Measurements from ENCODE around the gene ACAP2.

The ACAP2 gene

GRCh38 chr3:195462308-195462610, 19.4 kb upstream of the ACAP2 start:
- no peak for TF ChIP-seq CTCF (IDR thresholded peaks at IDR 0.05)
- H3K4me3 ChIP-seq, result no peak overlapping the region
- DNase-seq (ENCODE audit: low spot score), result no peak
- H3K27ac ChIP-seq, result no peak overlapping the region

DNA sequence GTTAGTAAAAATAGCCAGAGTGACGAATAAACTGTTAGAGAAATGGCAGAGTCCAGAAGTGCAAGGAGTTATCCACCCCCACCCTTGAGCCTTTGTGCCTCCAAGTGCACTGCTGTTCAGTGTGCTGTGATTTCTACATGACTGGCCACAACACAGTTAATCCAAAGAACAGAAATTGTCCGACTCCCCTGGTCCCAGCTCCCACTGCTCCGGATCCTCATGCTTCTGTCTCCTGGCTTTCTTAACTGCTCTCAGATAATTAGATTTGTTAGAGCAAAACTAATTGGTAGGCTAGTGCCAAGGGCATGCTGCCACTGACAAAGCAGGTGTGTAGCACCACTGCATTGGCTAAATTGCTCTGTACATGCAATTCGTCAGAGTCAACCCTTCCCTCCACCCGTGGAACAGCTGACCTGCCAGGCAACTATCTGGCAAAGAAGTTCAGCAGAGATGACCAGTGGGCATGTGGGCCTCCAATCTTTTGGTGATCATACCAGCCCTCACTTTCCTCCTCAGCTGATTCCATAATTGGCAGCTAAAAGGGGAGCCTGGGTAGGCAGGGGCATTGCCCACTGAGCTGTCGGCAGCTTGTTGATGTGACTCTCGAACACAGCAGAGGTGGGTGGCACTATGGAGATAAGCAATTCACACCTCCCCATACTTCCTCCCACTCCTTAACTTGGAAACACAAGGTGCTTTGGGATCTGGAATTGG, 18.9 kb upstream of the ACAP2 start:
- no peak overlapping the region for H3K4me3 ChIP-seq

GRCh38 chr3:195460091-195460713, 17.4 kb upstream of the ACAP2 start:
- Histone ChIP-seq H3K27ac (no peak overlapping the region), H3K4me3 (no peak overlapping the region)
- DNase-seq (ENCODE audit: low spot score), result no peak
- no peak for TF ChIP-seq CTCF (IDR thresholded peaks at IDR 0.05)

More for the DNA sequence above, 18.9 kb upstream of the ACAP2 start:
- H3K27ac ChIP-seq, result no peak overlapping the region
- no peak for DNase-seq (ENCODE audit: low spot score)
- TF ChIP-seq CTCF (IDR thresholded peaks at IDR 0.05), result no peak

DNA sequence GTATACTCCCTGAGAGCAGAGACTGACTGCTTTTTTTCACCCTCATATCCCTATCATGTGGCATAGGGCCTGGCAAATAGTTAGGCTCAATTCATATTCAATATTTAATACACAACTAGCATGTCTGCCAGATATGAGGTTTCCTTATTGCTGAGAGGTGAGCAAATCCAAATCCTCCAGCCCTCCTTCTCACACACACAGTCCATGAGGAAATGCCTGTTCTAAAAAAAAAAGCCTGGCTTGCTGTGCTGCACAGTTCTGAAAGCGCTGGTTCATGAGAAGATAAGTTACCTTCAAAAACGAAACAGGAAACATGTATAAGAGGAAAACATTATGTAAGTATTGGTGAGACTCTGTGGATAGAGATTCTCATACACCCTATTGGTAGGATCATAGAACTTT, 15.5 kb upstream of the ACAP2 start:
- no peak overlapping the region for H3K27ac ChIP-seq
- no peak for DNase-seq (ENCODE audit: low spot score)
- no peak overlapping the region for H3K4me3 ChIP-seq
- TF ChIP-seq CTCF (IDR thresholded peaks at IDR 0.05), result no peak

- no peak for DNase-seq (ENCODE audit: low spot score)
- no peak overlapping the region for H3K27ac ChIP-seq
- TF ChIP-seq CTCF (IDR thresholded peaks at IDR 0.05), result no peak
- no peak overlapping the region for H3K4me3 ChIP-seq
Measured at GRCh38 chr3:195455789-195456188, 13.0 kb upstream of the ACAP2 start.

DNA sequence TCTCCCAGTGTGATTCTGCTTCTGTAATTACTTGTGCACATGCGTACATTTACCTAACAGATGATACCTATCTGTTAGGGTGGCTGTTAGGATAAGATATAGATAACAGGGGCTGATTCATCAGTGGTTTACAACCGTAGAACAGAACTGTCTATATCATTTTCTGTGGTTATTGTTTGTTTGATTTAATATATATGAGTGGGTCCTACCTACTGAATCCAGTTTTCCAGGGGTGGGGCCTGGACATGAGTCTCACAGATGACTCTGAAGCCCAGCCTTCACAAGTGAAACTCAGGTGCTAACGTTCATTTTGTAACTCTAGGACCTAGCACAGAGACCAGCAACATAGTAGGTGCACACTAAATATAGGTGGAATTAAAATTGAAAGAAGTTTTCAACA, 10.4 kb upstream of the ACAP2 start:
- no peak overlapping the region for H3K27ac ChIP-seq
- DNase-seq (ENCODE audit: low spot score), result no peak
- TF ChIP-seq CTCF (IDR thresholded peaks at IDR 0.05), result no peak
- H3K4me3 ChIP-seq, result no peak overlapping the region

DNA sequence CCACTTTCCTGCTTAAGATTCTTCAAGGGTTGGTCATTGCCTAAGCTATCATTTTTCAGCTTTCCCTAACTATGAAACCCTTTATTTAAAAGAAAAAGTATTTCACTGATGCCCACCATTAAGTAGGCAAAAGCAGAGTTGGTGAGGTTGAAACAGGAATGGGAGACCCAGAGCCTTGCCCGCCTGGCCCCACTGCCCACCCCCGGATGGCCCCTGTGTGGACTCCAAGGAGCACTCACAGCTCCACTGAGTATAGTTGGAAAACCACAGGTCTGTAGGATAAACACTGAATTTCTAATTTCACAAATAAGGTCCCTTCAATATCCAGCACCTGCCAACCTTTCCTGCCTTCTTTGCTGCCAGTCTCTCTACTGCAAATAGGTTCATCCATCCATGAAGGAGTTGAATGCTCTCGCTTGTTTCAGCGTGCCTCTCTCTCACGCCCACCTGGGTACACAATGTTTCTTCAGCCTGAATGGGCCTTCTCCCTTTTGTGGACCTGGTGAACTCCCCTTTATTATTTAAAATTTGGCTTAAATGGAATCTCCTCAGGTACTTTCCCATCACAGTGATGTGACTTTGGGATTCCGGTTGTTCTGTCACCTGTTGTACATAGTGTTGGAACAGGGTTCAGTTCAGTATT, 8.7 kb upstream of the ACAP2 start:
- Histone ChIP-seq H3K4me3 (no peak overlapping the region), H3K27ac (no peak overlapping the region)
- no peak for DNase-seq (ENCODE audit: low spot score)
- TF ChIP-seq CTCF (IDR thresholded peaks at IDR 0.05), result no peak

Data from coronary artery (tissue), 2 donors.